T-helper 17 cell (primary cell): ENCODE results near the gene GHR. TPM values are rescaled to one million over a fixed set of nuclear protein-coding genes. Genes with fewer than 3 reads are reported as not detected.

Experiments
- ATAC-seq: fragments of 150-1000 bp; cut with Tn5 transposase; 2 replicates; pipeline ENCODE4 v1.10.0; 2021; ENCODE audit warnings: mild to moderate bottlenecking, moderate library complexity
- DNase-seq, 3 donors: peaks; one replicate each; pipeline versions ENCODE4 v3.0.0 to v3.0.0-alpha.2; 2020 to 2021
- H3K9me3 ChIP-seq: one replicate; pipeline ENCODE4 v1.7.0; 2013; ENCODE audit warnings: low read length, mild to moderate bottlenecking; ENCODE audit not compliant: control insufficient read depth, poor library complexity, severe bottlenecking
- H3K27ac Mint-ChIP-seq: one replicate; pipeline ENCODE4 v1.8.0; 2022; ENCODE audit warnings: mild to moderate bottlenecking, moderate library complexity, mixed read lengths
- H3K27me3 Mint-ChIP-seq: one replicate; pipeline ENCODE4 v1.8.0; 2022; ENCODE audit warnings: mixed read lengths
- H3K36me3 Mint-ChIP-seq: one replicate; pipeline ENCODE4 v1.8.0; 2022; ENCODE audit warnings: low read depth, mixed read lengths
- H3K4me1 Mint-ChIP-seq: one replicate; pipeline ENCODE4 v1.8.0; 2022; ENCODE audit warnings: mild to moderate bottlenecking, mixed read lengths
- H3K4me3 Mint-ChIP-seq: one replicate; pipeline ENCODE4 v1.8.0; 2022; ENCODE audit warnings: mild to moderate bottlenecking, moderate library complexity, mixed read lengths
- total RNA-seq, 4 donors: library from RNA in 2 of 4; stranded (reverse) in 2 of 4; gene quantifications; one replicate each; pipeline ENCODE4 v1.2.3 and lab custom pipeline; 2022 to 2026

Gene GHR
- total RNA-seq, 2 donors from 2014 or later = not detected

DNA sequence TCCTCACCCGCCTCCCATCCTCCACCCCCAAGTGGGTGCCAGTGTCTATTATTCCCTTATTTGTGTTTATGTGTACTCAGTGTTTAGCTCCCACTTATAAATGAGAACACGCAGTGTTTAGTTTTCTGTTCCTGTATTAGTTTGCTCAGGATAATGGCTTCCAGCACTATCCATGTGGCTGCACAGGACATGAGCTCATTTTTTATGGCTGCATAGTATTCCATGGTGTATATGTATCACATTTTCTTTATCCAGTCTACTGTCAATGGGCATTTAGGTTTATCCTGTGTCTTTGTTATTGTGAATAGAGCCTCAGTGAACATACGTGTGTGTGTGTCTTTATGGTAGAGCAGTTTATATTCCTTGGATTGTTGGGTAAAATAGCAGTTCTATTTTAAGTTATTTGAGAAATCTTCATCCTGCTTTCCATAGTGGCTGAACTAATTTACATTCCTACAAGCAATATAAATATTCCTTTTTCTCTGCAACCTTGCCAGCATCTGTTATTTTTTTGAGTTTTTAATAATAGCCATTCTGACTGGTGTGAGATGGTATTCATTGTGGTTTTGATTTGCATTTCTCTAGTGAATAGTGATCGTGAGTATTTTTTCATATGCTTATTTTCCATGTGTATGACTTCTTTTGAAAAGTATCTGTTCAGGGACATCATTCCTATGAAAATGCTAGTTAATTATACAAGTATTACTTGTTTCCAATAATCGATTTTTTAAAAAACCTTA is 169.3 kb downstream of the GHR start:
- H3K4me3 Mint-ChIP-seq = no peak overlapping the region
- DNase-seq = no peak
- peaks cover 6% of the 10 kb centered on the region for H3K4me1 Mint-ChIP-seq
- peaks cover 33% of the 10 kb centered on the region for H3K27me3 Mint-ChIP-seq
- H3K36me3 Mint-ChIP-seq = peaks cover 2% of the 10 kb centered on the region
- no peaks in the 10 kb centered on the region for H3K9me3 ChIP-seq
- H3K27ac Mint-ChIP-seq = no peak overlapping the region
- ATAC-seq = no peak

GRCh38 chr5:42593591-42593990 is 170.4 kb downstream of the GHR start:
- H3K27ac Mint-ChIP-seq = no peak overlapping the region
- H3K4me1 Mint-ChIP-seq = peaks cover 6% of the 10 kb centered on the region
- H3K27me3 Mint-ChIP-seq = peaks cover 25% of the 10 kb centered on the region
- peaks cover 2% of the 10 kb centered on the region for H3K36me3 Mint-ChIP-seq
- H3K9me3 ChIP-seq = no peaks in the 10 kb centered on the region
- ATAC-seq (no peak), DNase-seq (no peak)
- no peak overlapping the region for H3K4me3 Mint-ChIP-seq

GRCh38 chr5:42595597-42595996 is 172.4 kb downstream of the GHR start:
- ATAC-seq (no peak), DNase-seq (no peak)
- peaks cover 6% of the 10 kb centered on the region for H3K4me1 Mint-ChIP-seq
- peaks cover 14% of the 10 kb centered on the region for H3K27me3 Mint-ChIP-seq
- H3K27ac Mint-ChIP-seq = no peak overlapping the region
- H3K36me3 Mint-ChIP-seq = peaks cover 2% of the 10 kb centered on the region
- no peak overlapping the region for H3K4me3 Mint-ChIP-seq
- H3K9me3 ChIP-seq = no peaks in the 10 kb centered on the region

- ATAC-seq = no peak
- H3K27ac Mint-ChIP-seq = no peak overlapping the region
- H3K4me1 Mint-ChIP-seq = peaks cover 3% of the 10 kb centered on the region
- no peaks in the 10 kb centered on the region for H3K9me3 ChIP-seq
- peaks cover 7% of the 10 kb centered on the region for H3K27me3 Mint-ChIP-seq
- H3K4me3 Mint-ChIP-seq = no peak overlapping the region
- no peak for DNase-seq
- H3K36me3 Mint-ChIP-seq = peaks cover 2% of the 10 kb centered on the region
Observed at GRCh38 chr5:42596817-42597216, 173.6 kb downstream of the GHR start.

- Mint-ChIP-seq H3K36me3 (peaks cover under 1% of the 10 kb centered on the region), H3K4me1 (peaks cover 3% of the 10 kb centered on the region), H3K27ac (no peak overlapping the region), H3K4me3 (no peak overlapping the region), H3K27me3 (peaks cover 3% of the 10 kb centered on the region)
- ATAC-seq (no peak), DNase-seq (no peak)
- H3K9me3 ChIP-seq = no peaks in the 10 kb centered on the region
Observed at GRCh38 chr5:42597318-42597937, 174.2 kb downstream of the GHR start.

- no peaks in the 10 kb centered on the region for H3K27me3 Mint-ChIP-seq
- peaks cover 3% of the 10 kb centered on the region for H3K4me1 Mint-ChIP-seq
- H3K4me3 Mint-ChIP-seq = no peak overlapping the region
- no peak for ATAC-seq
- no peak for DNase-seq
- H3K9me3 ChIP-seq = no peaks in the 10 kb centered on the region
- peaks cover under 1% of the 10 kb centered on the region for H3K36me3 Mint-ChIP-seq
- no peak overlapping the region for H3K27ac Mint-ChIP-seq
Observed at GRCh38 chr5:42598311-42598710, 175.1 kb downstream of the GHR start.

- no peak for DNase-seq
- Mint-ChIP-seq H3K36me3 (peaks cover 2% of the 10 kb centered on the region), H3K27me3 (no peaks in the 10 kb centered on the region), H3K4me1 (peaks cover 3% of the 10 kb centered on the region), H3K4me3 (no peak overlapping the region), H3K27ac (no peak overlapping the region)
- no peak for ATAC-seq
- H3K9me3 ChIP-seq = no peaks in the 10 kb centered on the region
Observed at GRCh38 chr5:42599106-42599505, 175.9 kb downstream of the GHR start.

DNA sequence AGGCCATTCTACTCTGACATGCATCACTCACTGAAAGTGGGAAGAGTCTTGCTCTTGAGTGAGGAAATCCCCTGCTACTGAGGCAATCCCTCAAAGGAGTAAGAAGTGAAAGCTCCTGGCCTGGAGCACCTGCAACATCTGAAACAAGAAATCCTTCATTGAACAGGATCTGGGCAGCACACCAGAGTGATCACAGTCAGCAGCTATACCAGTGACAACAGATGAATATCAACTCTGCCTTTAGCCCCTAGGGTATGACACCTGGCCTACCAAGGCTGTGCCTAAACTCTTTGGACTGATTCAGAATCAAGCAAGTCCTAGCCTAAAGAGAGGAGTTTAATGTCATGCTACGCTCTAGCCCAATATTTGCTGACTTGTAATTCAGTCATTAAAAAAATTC is 177.2 kb downstream of the GHR start:
- no peak overlapping the region for H3K4me3 Mint-ChIP-seq
- ATAC-seq = no peak
- peaks cover 3% of the 10 kb centered on the region for H3K4me1 Mint-ChIP-seq
- no peaks in the 10 kb centered on the region for H3K9me3 ChIP-seq
- H3K27ac Mint-ChIP-seq = no peak overlapping the region
- no peak for DNase-seq
- H3K36me3 Mint-ChIP-seq = peaks cover 2% of the 10 kb centered on the region
- no peaks in the 10 kb centered on the region for H3K27me3 Mint-ChIP-seq

GRCh38 chr5:42604171-42604711 is 181.0 kb downstream of the GHR start:
- H3K27me3 Mint-ChIP-seq = peaks cover 4% of the 10 kb centered on the region
- no peak overlapping the region for H3K27ac Mint-ChIP-seq
- H3K9me3 ChIP-seq = no peaks in the 10 kb centered on the region
- ATAC-seq (no peak), DNase-seq (no peak)
- no peaks in the 10 kb centered on the region for H3K4me1 Mint-ChIP-seq
- peaks cover 2% of the 10 kb centered on the region for H3K36me3 Mint-ChIP-seq
- no peak overlapping the region for H3K4me3 Mint-ChIP-seq

DNA sequence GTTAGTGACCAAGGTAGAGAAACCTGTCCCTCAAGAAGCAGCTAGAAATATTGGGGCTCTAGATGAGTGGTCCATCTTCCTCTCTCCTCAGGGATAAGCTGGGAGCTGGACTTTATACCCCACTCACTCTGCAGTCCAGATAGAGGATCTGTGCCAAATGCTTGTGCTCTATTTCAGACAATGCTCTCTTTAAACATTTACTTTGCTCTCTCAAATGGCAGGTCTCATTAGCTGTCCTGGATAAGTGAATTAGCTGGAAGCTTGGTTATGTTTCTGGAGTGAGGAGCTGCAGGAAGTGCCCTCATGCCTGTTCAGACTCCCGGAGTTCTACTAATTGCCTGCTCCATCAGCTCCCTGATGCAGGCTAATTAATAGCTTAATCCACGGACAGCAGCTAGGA is 182.3 kb downstream of the GHR start:
- no peak overlapping the region for H3K27ac Mint-ChIP-seq
- no peak for DNase-seq
- no peaks in the 10 kb centered on the region for H3K9me3 ChIP-seq
- H3K4me3 Mint-ChIP-seq = no peak overlapping the region
- no peaks in the 10 kb centered on the region for H3K4me1 Mint-ChIP-seq
- peaks cover 2% of the 10 kb centered on the region for H3K36me3 Mint-ChIP-seq
- ATAC-seq = no peak
- H3K27me3 Mint-ChIP-seq = peaks cover 15% of the 10 kb centered on the region

GRCh38 chr5:42606464-42606869 is 183.2 kb downstream of the GHR start:
- ATAC-seq = no peak
- Mint-ChIP-seq H3K27ac (no peak overlapping the region), H3K36me3 (peaks cover 4% of the 10 kb centered on the region), H3K4me1 (no peaks in the 10 kb centered on the region), H3K27me3 (peaks cover 15% of the 10 kb centered on the region), H3K4me3 (no peak overlapping the region)
- H3K9me3 ChIP-seq = no peaks in the 10 kb centered on the region
- DNase-seq = no peak

- H3K27me3 Mint-ChIP-seq = peaks cover 28% of the 10 kb centered on the region
- no peak for ATAC-seq
- no peak for DNase-seq
- no peaks in the 10 kb centered on the region for H3K9me3 ChIP-seq
- H3K4me1 Mint-ChIP-seq = no peaks in the 10 kb centered on the region
- H3K4me3 Mint-ChIP-seq = no peak overlapping the region
- peaks cover 2% of the 10 kb centered on the region for H3K36me3 Mint-ChIP-seq
- no peak overlapping the region for H3K27ac Mint-ChIP-seq
Observed at GRCh38 chr5:42611437-42611836, 188.2 kb downstream of the GHR start.

GRCh38 chr5:42612750-42613366 is 189.6 kb downstream of the GHR start:
- no peak overlapping the region for H3K4me3 Mint-ChIP-seq
- no peaks in the 10 kb centered on the region for H3K4me1 Mint-ChIP-seq
- ATAC-seq = no peak

More at GRCh38 chr5:42612750-42613366, 189.6 kb downstream of the GHR start:
- DNase-seq = no peak
- H3K9me3 ChIP-seq = no peaks in the 10 kb centered on the region
- Mint-ChIP-seq H3K27me3 (peaks cover 42% of the 10 kb centered on the region), H3K36me3 (peaks cover 2% of the 10 kb centered on the region), H3K27ac (no peak overlapping the region)
